Mesenchymal stem cell (in vitro differentiated cells and primary cell): ENCODE measurements around the gene STK10.

Experiments used
- DNase-seq: peaks from one replicate; pipeline ENCODE4 v3.0.0-alpha.2; 2013
- H2AFZ ChIP-seq: one replicate; pipeline ENCODE4 v1.6.1; 2013; ENCODE audit warnings: low read depth, mild to moderate bottlenecking, control low read depth, inconsistent platforms, low read length, moderate library complexity
- H2AK5ac ChIP-seq: 2 replicates; pipeline ENCODE4 v1.6.1; 2013; ENCODE audit warnings: low read length, moderate library complexity, mild to moderate bottlenecking, inconsistent platforms; ENCODE audit not compliant: severe bottlenecking
- H2BK120ac ChIP-seq: one replicate; pipeline ENCODE4 v1.6.1; 2013; ENCODE audit warnings: low read depth, mild to moderate bottlenecking, inconsistent platforms, low read length, moderate library complexity
- H2BK12ac ChIP-seq, 2 experiments: one replicate each; pipeline ENCODE4 v1.6.1; 2013; ENCODE audit warnings: inconsistent platforms in 2 of 2, low read length in 2 of 2, mild to moderate bottlenecking in 2 of 2, moderate library complexity in 2 of 2, control low read depth in 1 of 2
- H2BK15ac ChIP-seq: one replicate; pipeline ENCODE4 v1.6.1; 2013; ENCODE audit warnings: mild to moderate bottlenecking, low read depth, inconsistent platforms; ENCODE audit not compliant: poor library complexity, severe bottlenecking
- H2BK5ac ChIP-seq: 2 replicates; pipeline ENCODE4 v1.6.1; 2013; ENCODE audit warnings: low read depth, mild to moderate bottlenecking, low read length, control low read depth, inconsistent platforms; ENCODE audit not compliant: poor library complexity, severe bottlenecking
- H3K14ac ChIP-seq, 2 experiments: one replicate each; pipeline ENCODE4 v1.6.1; 2013; ENCODE audit warnings: inconsistent platforms in 2 of 2, low read length in 2 of 2, control low read depth in 1 of 2, mild to moderate bottlenecking in 1 of 2, moderate library complexity in 1 of 2
- H3K18ac ChIP-seq, 2 experiments: one replicate each; pipeline ENCODE4 v1.6.1; 2013; ENCODE audit warnings: inconsistent platforms in 2 of 2, low read length in 2 of 2, control low read depth in 1 of 2, low read depth in 1 of 2, mild to moderate bottlenecking in 1 of 2
- H3K23ac ChIP-seq, 2 experiments: one replicate each; pipeline ENCODE4 v1.6.1; 2013; ENCODE audit warnings: inconsistent platforms in 2 of 2, low read length in 2 of 2, mild to moderate bottlenecking in 2 of 2, moderate library complexity in 2 of 2, control low read depth in 1 of 2
- H3K27ac ChIP-seq: 2 replicates; pipeline ENCODE4 v1.5.1; 2013; ENCODE audit warnings: mild to moderate bottlenecking, moderate library complexity, low read length, control low read depth, inconsistent platforms; ENCODE audit not compliant: poor library complexity, severe bottlenecking
- H3K27me3 ChIP-seq, 2 experiments: 2 replicates each; pipeline versions ENCODE4 v1.6.1 to v1.7.0; 2013; ENCODE audit warnings: low read length in 2 of 2, mild to moderate bottlenecking in 2 of 2, moderate library complexity in 2 of 2, control low read depth in 1 of 2, inconsistent platforms in 1 of 2; ENCODE audit not compliant: control insufficient read depth in 1 of 2, insufficient read depth in 1 of 2
- H3K36me3 ChIP-seq, 2 experiments: 2 replicates each; pipeline versions ENCODE4 v1.6.1 to v1.7.0; 2013; ENCODE audit warnings: low read length in 2 of 2, control low read depth in 1 of 2, inconsistent platforms in 1 of 2, low read depth in 1 of 2, mild to moderate bottlenecking in 1 of 2; ENCODE audit not compliant: insufficient read depth in 2 of 2, control insufficient read depth in 1 of 2
- H3K4ac ChIP-seq, 2 experiments: one replicate each; pipeline ENCODE4 v1.6.1; 2013; ENCODE audit warnings: inconsistent platforms in 2 of 2, low read length in 2 of 2, mild to moderate bottlenecking in 2 of 2, moderate library complexity in 2 of 2, control low read depth in 1 of 2, low read depth in 1 of 2
- H3K4me1 ChIP-seq: 2 replicates; pipeline ENCODE4 v1.6.1; 2013; ENCODE audit warnings: low read depth, low read length, control low read depth; ENCODE audit not compliant: control insufficient read depth, insufficient read depth
- H3K4me2 ChIP-seq: 2 replicates; pipeline ENCODE4 v1.6.1; 2013; ENCODE audit warnings: low read length, mild to moderate bottlenecking, inconsistent platforms; ENCODE audit not compliant: poor library complexity, severe bottlenecking
- H3K4me3 ChIP-seq, 2 experiments: 2 replicates each; pipeline versions ENCODE4 v1.5.1 to v1.7.0; 2013; ENCODE audit warnings: low read length in 2 of 2, mild to moderate bottlenecking in 2 of 2, control low read depth in 1 of 2, low read depth in 1 of 2; ENCODE audit not compliant: insufficient read depth in 1 of 2
- H3K79me1 ChIP-seq: replicated peaks from 2 replicates; pipeline ENCODE4 v1.6.1; 2013; ENCODE audit warnings: mild to moderate bottlenecking, control low read depth, low read length, inconsistent platforms; ENCODE audit not compliant: poor library complexity, severe bottlenecking
- H3K9ac ChIP-seq: 2 replicates; pipeline ENCODE4 v1.7.0; 2013; ENCODE audit warnings: mild to moderate bottlenecking, low read length, moderate library complexity
- H3K9me3 ChIP-seq: 2 replicates; pipeline ENCODE4 v1.7.0; 2013; ENCODE audit warnings: mild to moderate bottlenecking, low read length; ENCODE audit not compliant: control insufficient read depth
- H4K8ac ChIP-seq: one replicate; pipeline ENCODE4 v1.6.1; 2013; ENCODE audit warnings: inconsistent platforms, mild to moderate bottlenecking, low read length, moderate library complexity
- H4K91ac ChIP-seq: one replicate; pipeline ENCODE4 v1.6.1; 2013; ENCODE audit warnings: mild to moderate bottlenecking, low read length, inconsistent platforms
- WGBS: methylation state at CpG from one replicate; pipeline ENCODE4 v1.1.7; 2013; ENCODE audit warnings: mixed read lengths; 5-methylcytosine and 5-hydroxymethylcytosine counted together

The STK10 gene

GRCh38 chr5:172186114-172186695, 1.8 kb downstream of the STK10 start:
- H2BK15ac ChIP-seq, result no peak overlapping the region
- H3K4me3 ChIP-seq, result peak overlapping the region in 1 of 2 experiments; percentile 84
- H2BK120ac ChIP-seq, result no peak overlapping the region
- H3K4me2 ChIP-seq, result peak overlapping the region; percentile 52
- H2AFZ ChIP-seq, result no peak overlapping the region
- H4K91ac ChIP-seq, result no peak overlapping the region
- H3K18ac ChIP-seq, result no peak overlapping the region
- no peak overlapping the region for H2BK5ac ChIP-seq
- no peak overlapping the region for H2AK5ac ChIP-seq
- 90% methylated on average over 12 of the region's 13 CpGs for WGBS
- no peaks in the 10 kb centered on the region for H3K79me1 ChIP-seq
- H3K23ac ChIP-seq, result no peak overlapping the region
- peak overlapping the region; percentile 86 for H3K9ac ChIP-seq
- H3K27me3 ChIP-seq, result no peaks in the 10 kb centered on the region
- H3K9me3 ChIP-seq, result no peaks in the 10 kb centered on the region
- H4K8ac ChIP-seq, result no peak overlapping the region
- H2BK12ac ChIP-seq, result no peak overlapping the region
- peaks cover 19% of the 10 kb centered on the region for H3K4me1 ChIP-seq
- peak overlapping the region in 1 of 2 experiments; percentile 54 for H3K4ac ChIP-seq
- DNase-seq, result no peak
- H3K36me3 ChIP-seq, result peaks cover 5 to 8% of the 10 kb centered on the region in 2 experiments
- H3K14ac ChIP-seq, result no peak overlapping the region
- peak overlapping the region; percentile 7 for H3K27ac ChIP-seq

GRCh38 chr5:172185096-172185461, 2.9 kb downstream of the STK10 start:
- H3K4me1 ChIP-seq, result peaks cover 19% of the 10 kb centered on the region
- H2AFZ ChIP-seq, result no peak overlapping the region
- H3K27ac ChIP-seq, result no peak overlapping the region
- no peak overlapping the region for H3K4me2 ChIP-seq
- H2AK5ac ChIP-seq, result no peak overlapping the region
- H3K27me3 ChIP-seq, result no peaks in the 10 kb centered on the region
- no peak for DNase-seq
- H4K8ac ChIP-seq, result no peak overlapping the region
- no peak overlapping the region for H2BK120ac ChIP-seq
- no peak overlapping the region for H3K9ac ChIP-seq
- peaks cover 2% of the 10 kb centered on the region for H3K79me1 ChIP-seq
- no peak overlapping the region for H2BK5ac ChIP-seq
- H3K4me3 ChIP-seq, result no peak overlapping the region
- no peak overlapping the region for H3K4ac ChIP-seq
- H3K9me3 ChIP-seq, result no peaks in the 10 kb centered on the region
- H2BK15ac ChIP-seq, result no peak overlapping the region
- 85% methylated on average over 10 of the region's 10 CpGs for WGBS
- H3K18ac ChIP-seq, result peak overlapping the region in 1 of 2 experiments; percentile 65
- no peak overlapping the region for H2BK12ac ChIP-seq
- no peak overlapping the region for H3K23ac ChIP-seq
- peaks cover 5 to 8% of the 10 kb centered on the region in 2 experiments for H3K36me3 ChIP-seq
- no peak overlapping the region for H4K91ac ChIP-seq
- H3K14ac ChIP-seq, result no peak overlapping the region

- no peak overlapping the region for H3K14ac ChIP-seq
- no peak overlapping the region for H2AFZ ChIP-seq
- no peak overlapping the region for H4K91ac ChIP-seq
- no peak overlapping the region for H3K4ac ChIP-seq
- peaks cover 5 to 8% of the 10 kb centered on the region in 2 experiments for H3K36me3 ChIP-seq
- H3K9ac ChIP-seq, result no peak overlapping the region
- no peak overlapping the region for H2BK120ac ChIP-seq
- no peak overlapping the region for H3K27ac ChIP-seq
- no peak overlapping the region for H3K18ac ChIP-seq
- DNase-seq, result no peak
- H3K79me1 ChIP-seq, result peaks cover 2% of the 10 kb centered on the region
- H3K9me3 ChIP-seq, result no peaks in the 10 kb centered on the region
- H3K23ac ChIP-seq, result no peak overlapping the region
- no peak overlapping the region for H2BK15ac ChIP-seq
- no peak overlapping the region for H3K4me3 ChIP-seq
- WGBS, result 87% methylated on average over 4 of the region's 4 CpGs
- no peak overlapping the region for H3K4me2 ChIP-seq
- H2AK5ac ChIP-seq, result no peak overlapping the region
- H2BK5ac ChIP-seq, result no peak overlapping the region
- H3K4me1 ChIP-seq, result peaks cover 26% of the 10 kb centered on the region
- H4K8ac ChIP-seq, result no peak overlapping the region
- H3K27me3 ChIP-seq, result no peaks in the 10 kb centered on the region
- H2BK12ac ChIP-seq, result peak overlapping the region in 1 of 2 experiments; percentile 17
These were observed 4.1 kb downstream of the STK10 start for GRCh38 chr5:172183881-172184280.

GRCh38 chr5:172182291-172182690, 5.7 kb downstream of the STK10 start:
- DNase-seq, result no peak
- H3K27me3 ChIP-seq, result no peaks in the 10 kb centered on the region
- H3K9me3 ChIP-seq, result no peaks in the 10 kb centered on the region
- H2BK5ac ChIP-seq, result no peak overlapping the region
- H3K14ac ChIP-seq, result no peak overlapping the region
- H3K27ac ChIP-seq, result no peak overlapping the region
- no peak overlapping the region for H2BK15ac ChIP-seq
- H3K9ac ChIP-seq, result no peak overlapping the region
- peaks cover 31% of the 10 kb centered on the region for H3K4me1 ChIP-seq
- 90% methylated on average over 6 of the region's 6 CpGs for WGBS
- H3K36me3 ChIP-seq, result peaks cover 8% of the 10 kb centered on the region in 2 experiments
- H3K4ac ChIP-seq, result no peak overlapping the region
- H2AK5ac ChIP-seq, result no peak overlapping the region
- H3K79me1 ChIP-seq, result peaks cover 2% of the 10 kb centered on the region
- H3K23ac ChIP-seq, result no peak overlapping the region
- no peak overlapping the region for H3K4me3 ChIP-seq
- no peak overlapping the region for H4K8ac ChIP-seq
- H2AFZ ChIP-seq, result no peak overlapping the region
- H3K18ac ChIP-seq, result no peak overlapping the region
- H3K4me2 ChIP-seq, result no peak overlapping the region
- H4K91ac ChIP-seq, result no peak overlapping the region
- no peak overlapping the region for H2BK120ac ChIP-seq
- no peak overlapping the region for H2BK12ac ChIP-seq
